GM23248 (cell line): Measurements from ENCODE around the gene TJP2. TPM values are rescaled to one million over a fixed set of nuclear protein-coding genes. Genes with fewer than 3 reads are reported as not detected.

Experiments
- DNase-seq: peaks from one replicate; pipeline ENCODE4 v3.0.0-alpha.2; 2015
- H2AFZ ChIP-seq: fragments of 200-600 bp; sonication (generic); 2 replicates; pipeline ENCODE4 v1.6.1; 2016; ENCODE audit warnings: antibody characterized with exemption
- H3F3A ChIP-seq: fragments of 200-600 bp; sonication (generic); 2 replicates; pipeline ENCODE4 v1.6.1; 2016; ENCODE audit warnings: mild to moderate bottlenecking, antibody characterized with exemption, mixed run types; ENCODE audit not compliant: insufficient read depth
- H3K27ac ChIP-seq: fragments of 200-600 bp; sonication (generic); 2 replicates; pipeline ENCODE4 v1.5.1; 2016; ENCODE audit warnings: mild to moderate bottlenecking
- H3K27me3 ChIP-seq: fragments of 200-600 bp; sonication (generic); replicated peaks from 2 replicates; pipeline ENCODE4 v1.6.1; 2016; ENCODE audit warnings: mild to moderate bottlenecking; ENCODE audit not compliant: insufficient read depth
- H3K36me3 ChIP-seq: fragments of 200-600 bp; sonication (generic); 2 replicates; pipeline ENCODE4 v1.6.1; 2016; ENCODE audit warnings: low read depth, mild to moderate bottlenecking
- H3K4me1 ChIP-seq: fragments of 200-600 bp; sonication (generic); 2 replicates; pipeline ENCODE4 v1.6.1; 2016; ENCODE audit warnings: mild to moderate bottlenecking; ENCODE audit not compliant: insufficient read depth
- H3K4me2 ChIP-seq: fragments of 200-600 bp; sonication (generic); one replicate; pipeline ENCODE4 v1.6.1; 2016; ENCODE audit warnings: mild to moderate bottlenecking; ENCODE audit not compliant: unreplicated experiment
- H3K4me3 ChIP-seq: fragments of 200-600 bp; sonication (generic); 2 replicates; pipeline ENCODE4 v1.5.1; 2016; ENCODE audit warnings: mild to moderate bottlenecking
- H3K79me2 ChIP-seq: fragments of 200-600 bp; sonication (generic); 2 replicates; pipeline ENCODE4 v1.6.1; 2016; ENCODE audit warnings: mild to moderate bottlenecking; ENCODE audit not compliant: insufficient read depth
- H3K9ac ChIP-seq: fragments of 200-600 bp; sonication (generic); 2 replicates; pipeline ENCODE4 v1.6.1; 2016; ENCODE audit warnings: mild to moderate bottlenecking
- H3K9me2 ChIP-seq: fragments of 200-600 bp; sonication (generic); 2 replicates; pipeline ENCODE4 v1.6.1; 2016; ENCODE audit warnings: mixed run types, mild to moderate bottlenecking, moderate library complexity; ENCODE audit not compliant: insufficient read depth
- H3K9me3 ChIP-seq: fragments of 200-600 bp; sonication (generic); one replicate; pipeline ENCODE4 v1.6.1; 2017; ENCODE audit warnings: low read depth
- H4K20me1 ChIP-seq: fragments of 200-600 bp; sonication (generic); 2 replicates; pipeline ENCODE4 v1.6.0; 2016; ENCODE audit not compliant: insufficient read depth
- EZH2 ChIP-seq: fragments of 200-600 bp; sonication (generic); IDR thresholded peaks from 2 replicates; pipeline ENCODE4 v1.6.1; 2018; ENCODE audit warnings: antibody characterized with exemption, mild to moderate bottlenecking; ENCODE audit not compliant: insufficient read depth, poor library complexity, severe bottlenecking
- EZH2phosphoT487 ChIP-seq: fragments of 200-600 bp; sonication (generic); IDR thresholded peaks from 2 replicates; pipeline ENCODE4 v1.6.1; 2018; ENCODE audit warnings: antibody characterized with exemption, moderate library complexity, mild to moderate bottlenecking, low read depth; ENCODE audit not compliant: insufficient read depth
- WGBS, 2 experiments: methylation state at CpG; one replicate each; pipeline ENCODE4 v1.1.6; 2015 to 2017; ENCODE audit warnings: low lambda C conversion rate in 2 of 2, low coverage in 1 of 2; ENCODE audit errors: missing lambda C conversion rate in 2 of 2; 5-methylcytosine and 5-hydroxymethylcytosine counted together
- in situ Hi-C: fragments of 300-500 bp; cut with MboI; formaldehyde crosslinking; loops from 2 replicates; pipeline ENCODE4 v1.15.0; 2020
- polyA plus RNA-seq: library from polyadenylated mRNA; unstranded; fragments of >200 nt; fragmentation: Nextera tagmentation; extraction: Ambion mirVana; gene quantifications from 2 replicates; pipeline ENCODE4 v1.2.1, GENCODE V29; 2016
- total RNA-seq: library from RNA; depleted of rRNA; stranded (reverse); fragments of >200 nt; shearing (Covaris generic); gene quantifications from 2 replicates; pipeline ENCODE4 v1.2.3, GENCODE V29; 2014

The TJP2 gene
- total and polyA plus RNA-seq, 2 experiments from 2014 or later: 5.5 to 8.6 TPM

- Histone ChIP-seq H3K36me3 (no peaks in the 10 kb centered on the region), H3K9ac (no peak overlapping the region), H3K27ac (no peak overlapping the region), H3K79me2 (no peaks in the 10 kb centered on the region), H2AFZ (no peak overlapping the region), H3K4me3 (no peak overlapping the region), H3K4me2 (no peak overlapping the region), H3K4me1 (no peaks in the 10 kb centered on the region), H3F3A (no peaks in the 10 kb centered on the region), H3K9me2 (no peaks in the 10 kb centered on the region), H3K27me3 (no peaks in the 10 kb centered on the region), H4K20me1 (no peaks in the 10 kb centered on the region), H3K9me3 (no peaks in the 10 kb centered on the region)
- no peak for TF ChIP-seq EZH2phosphoT487
- TF ChIP-seq EZH2: no peak
- in situ Hi-C loops: loop anchor here (10.0 kb wide), 1 partner anchor 58 kb away; no protein-coding TSS in a partner anchor
- DNase-seq: no peak
- 36 to 46% methylated on average over 4 of the region's 4 CpGs for WGBS, 2 experiments
Observed at GRCh38 chr9:69273161-69273560, 99.1 kb downstream of the TJP2 start.

- Histone ChIP-seq H3K4me2 (no peak overlapping the region), H3K9me3 (no peaks in the 10 kb centered on the region), H3K9me2 (no peaks in the 10 kb centered on the region), H3K27ac (no peak overlapping the region), H3F3A (no peaks in the 10 kb centered on the region), H3K4me1 (no peaks in the 10 kb centered on the region), H4K20me1 (no peaks in the 10 kb centered on the region), H2AFZ (no peak overlapping the region), H3K27me3 (no peaks in the 10 kb centered on the region), H3K9ac (no peak overlapping the region), H3K79me2 (no peaks in the 10 kb centered on the region), H3K4me3 (no peak overlapping the region), H3K36me3 (no peaks in the 10 kb centered on the region)
- no peak for DNase-seq
- in situ Hi-C loops: loop anchor here (10.0 kb wide), 1 partner anchor 62 kb away; no protein-coding TSS in a partner anchor
- whole genome bisulfite sequencing, 2 experiments: 46 to 51% methylated on average over 5 of the region's 5 CpGs
- TF ChIP-seq EZH2phosphoT487 (no peak), EZH2 (no peak)
Observed at GRCh38 chr9:69276775-69277174, 102.7 kb downstream of the TJP2 start.

- H3K4me2 ChIP-seq: no peak overlapping the region
- H3K79me2 ChIP-seq: no peaks in the 10 kb centered on the region
- H3K27me3 ChIP-seq: peaks cover 15% of the 10 kb centered on the region; the same call in 1 of the 2 replicates
- no peak overlapping the region for H3K9ac ChIP-seq
- in situ Hi-C loops: loop anchor here (10.0 kb wide), 1 partner anchor 64 kb away; no protein-coding TSS in a partner anchor
- no peak for TF ChIP-seq EZH2
- TF ChIP-seq EZH2phosphoT487: no peak
- no peak for DNase-seq
- 47 to 49% methylated on average over 5 of the region's 5 CpGs for WGBS, 2 experiments
- H3F3A ChIP-seq: no peaks in the 10 kb centered on the region
- no peaks in the 10 kb centered on the region for H3K4me1 ChIP-seq
- no peak overlapping the region for H2AFZ ChIP-seq
- H3K36me3 ChIP-seq: no peaks in the 10 kb centered on the region
- no peaks in the 10 kb centered on the region for H3K9me2 ChIP-seq
- no peak overlapping the region for H3K4me3 ChIP-seq
- no peak overlapping the region for H3K27ac ChIP-seq
- no peaks in the 10 kb centered on the region for H3K9me3 ChIP-seq
- H4K20me1 ChIP-seq: no peaks in the 10 kb centered on the region
Observed at GRCh38 chr9:69279084-69279731, 105.1 kb downstream of the TJP2 start.

- H3K79me2 ChIP-seq: no peaks in the 10 kb centered on the region
- no peak overlapping the region for H2AFZ ChIP-seq
- no peak overlapping the region for H3K9ac ChIP-seq
- no peak overlapping the region for H3K4me3 ChIP-seq
- no peaks in the 10 kb centered on the region for H3K4me1 ChIP-seq
- DNase-seq: no peak
- in situ Hi-C loops: loop anchor here (10.0 kb wide), 1 partner anchor 65 kb away; no protein-coding TSS in a partner anchor
- no peaks in the 10 kb centered on the region for H4K20me1 ChIP-seq
- H3K27ac ChIP-seq: no peak overlapping the region
- H3K36me3 ChIP-seq: no peaks in the 10 kb centered on the region
- H3K9me3 ChIP-seq: no peaks in the 10 kb centered on the region
- no peaks in the 10 kb centered on the region for H3F3A ChIP-seq
- peaks cover 15% of the 10 kb centered on the region; the same call in 1 of the 2 replicates for H3K27me3 ChIP-seq
- H3K4me2 ChIP-seq: no peak overlapping the region
- WGBS, 2 experiments: 22 to 24% methylated on average over 3 of the region's 3 CpGs
- no peaks in the 10 kb centered on the region for H3K9me2 ChIP-seq
- no peak for TF ChIP-seq EZH2phosphoT487
- no peak for TF ChIP-seq EZH2
Observed at GRCh38 chr9:69279733-69280132, 105.7 kb downstream of the TJP2 start.
